ENCODE data around the gene CORO7.
A peak's percentile ranks its signal among the peaks of the same experiment; 100 is the strongest.

Gene CORO7

GRCh38 chr16:4404247-4404966 is 12.0 kb downstream of the CORO7 start:
- H3K9me3 ChIP-seq (ENCODE audit: insufficient read depth, low read length): no peaks in the 10 kb centered on the region
- H3K4me2 ChIP-seq (ENCODE audit: low read length): no peak overlapping the region
- H4K20me1 ChIP-seq (ENCODE audit: insufficient read depth, low read length): peaks cover 19% of the 10 kb centered on the region
- H3K79me2 ChIP-seq (ENCODE audit: low read length): no peaks in the 10 kb centered on the region
- H2AFZ ChIP-seq (ENCODE audit: low read depth, low read length): no peak overlapping the region
- no peak overlapping the region for H3K27ac ChIP-seq (ENCODE audit: low read length)
- peaks cover 10% of the 10 kb centered on the region for H3K36me3 ChIP-seq (replicated peaks; ENCODE audit: low read depth, low read length)
- no peak overlapping the region for H3K4me3 ChIP-seq (ENCODE audit: low read length)
- no peak overlapping the region for H3K9ac ChIP-seq (ENCODE audit: low read length)
- no peaks in the 10 kb centered on the region for H3K27me3 ChIP-seq (ENCODE audit: low read depth, low read length)
- H3K4me1 ChIP-seq (ENCODE audit: low read length): peaks cover 3% of the 10 kb centered on the region
- TF ChIP-seq, protein P1, sequence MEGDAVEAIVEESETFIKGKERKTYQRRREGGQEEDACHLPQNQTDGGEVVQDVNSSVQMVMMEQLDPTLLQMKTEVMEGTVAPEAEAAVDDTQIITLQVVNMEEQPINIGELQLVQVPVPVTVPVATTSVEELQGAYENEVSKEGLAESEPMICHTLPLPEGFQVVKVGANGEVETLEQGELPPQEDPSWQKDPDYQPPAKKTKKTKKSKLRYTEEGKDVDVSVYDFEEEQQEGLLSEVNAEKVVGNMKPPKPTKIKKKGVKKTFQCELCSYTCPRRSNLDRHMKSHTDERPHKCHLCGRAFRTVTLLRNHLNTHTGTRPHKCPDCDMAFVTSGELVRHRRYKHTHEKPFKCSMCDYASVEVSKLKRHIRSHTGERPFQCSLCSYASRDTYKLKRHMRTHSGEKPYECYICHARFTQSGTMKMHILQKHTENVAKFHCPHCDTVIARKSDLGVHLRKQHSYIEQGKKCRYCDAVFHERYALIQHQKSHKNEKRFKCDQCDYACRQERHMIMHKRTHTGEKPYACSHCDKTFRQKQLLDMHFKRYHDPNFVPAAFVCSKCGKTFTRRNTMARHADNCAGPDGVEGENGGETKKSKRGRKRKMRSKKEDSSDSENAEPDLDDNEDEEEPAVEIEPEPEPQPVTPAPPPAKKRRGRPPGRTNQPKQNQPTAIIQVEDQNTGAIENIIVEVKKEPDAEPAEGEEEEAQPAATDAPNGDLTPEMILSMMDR (IDR thresholded peaks at IDR 0.05; ENCODE audit: low read depth, low read length): peak; percentile 93
- no peak for TF ChIP-seq EZH2phosphoT487 (IDR thresholded peaks at IDR 0.05; ENCODE audit: low read depth)

GRCh38 chr16:4403133-4403949 is 13.1 kb downstream of the CORO7 start:
- H3K79me2 ChIP-seq (ENCODE audit: low read length): no peaks in the 10 kb centered on the region
- H3K4me1 ChIP-seq (ENCODE audit: low read length): peaks cover 7% of the 10 kb centered on the region
- no peak overlapping the region for H3K27ac ChIP-seq (ENCODE audit: low read length)
- H3K9ac ChIP-seq (ENCODE audit: low read length): no peak overlapping the region
- no peaks in the 10 kb centered on the region for H3K27me3 ChIP-seq (ENCODE audit: low read depth, low read length)
- H4K20me1 ChIP-seq (ENCODE audit: insufficient read depth, low read length): peaks cover 14% of the 10 kb centered on the region
- H3K4me3 ChIP-seq (ENCODE audit: low read length): no peak overlapping the region
- no peaks in the 10 kb centered on the region for H3K9me3 ChIP-seq (ENCODE audit: insufficient read depth, low read length)
- no peak for TF ChIP-seq EZH2phosphoT487 (IDR thresholded peaks at IDR 0.05; ENCODE audit: low read depth)
- TF ChIP-seq, protein P1 (IDR thresholded peaks at IDR 0.05; ENCODE audit: low read depth, low read length): no peak
- H3K4me2 ChIP-seq (ENCODE audit: low read length): no peak overlapping the region
- H3K36me3 ChIP-seq (replicated peaks; ENCODE audit: low read depth, low read length): peaks cover 14% of the 10 kb centered on the region
- no peak overlapping the region for H2AFZ ChIP-seq (ENCODE audit: low read depth, low read length)

DNA sequence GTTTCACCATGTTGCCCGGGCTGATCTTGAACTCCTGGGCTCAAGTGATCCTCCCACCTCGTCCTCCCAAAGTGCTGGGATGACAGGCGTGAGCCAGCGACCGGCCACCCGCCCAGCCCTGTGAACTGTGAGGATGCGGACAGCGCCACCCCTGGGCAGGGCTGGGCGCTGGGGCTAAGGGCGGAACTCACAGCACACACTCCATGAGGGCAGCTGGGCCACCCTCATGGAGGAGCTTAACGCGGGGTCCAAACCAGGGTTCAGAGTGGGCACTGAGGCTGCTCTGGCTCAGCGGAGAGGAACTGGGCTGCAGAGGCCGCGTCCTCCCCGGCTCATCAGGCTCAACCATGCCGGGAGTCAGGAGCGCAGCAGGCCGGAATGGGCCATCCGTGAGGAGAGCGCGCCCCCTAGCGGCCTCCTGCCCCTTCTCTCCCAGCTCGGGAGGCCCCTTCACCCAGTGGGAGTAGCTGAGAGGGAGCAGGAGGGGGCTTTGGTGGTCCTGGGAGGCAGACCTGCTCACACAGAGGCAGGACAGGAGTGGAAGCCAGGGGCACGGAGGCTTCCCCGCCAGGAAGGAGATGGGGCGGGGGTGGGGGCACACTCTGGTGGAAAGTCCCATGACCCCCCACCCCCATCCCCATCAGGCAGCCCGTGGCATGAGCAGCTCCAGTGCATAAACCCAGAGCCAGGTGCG is 13.8 kb downstream of the CORO7 start:
- Histone ChIP-seq H3K27ac (ENCODE audit: low read length) (no peak overlapping the region), H3K27me3 (ENCODE audit: low read depth, low read length) (no peaks in the 10 kb centered on the region), H3K79me2 (ENCODE audit: low read length) (no peaks in the 10 kb centered on the region), H3K9me3 (ENCODE audit: insufficient read depth, low read length) (no peaks in the 10 kb centered on the region), H3K9ac (ENCODE audit: low read length) (no peak overlapping the region), H2AFZ (ENCODE audit: low read depth, low read length) (no peak overlapping the region), H3K36me3 (replicated peaks; ENCODE audit: low read depth, low read length) (peaks cover 8% of the 10 kb centered on the region), H3K4me2 (ENCODE audit: low read length) (peak overlapping the region; percentile 63), H3K4me3 (ENCODE audit: low read length) (peak overlapping the region; percentile 49; the same call in 1 of the 2 replicates), H3K4me1 (ENCODE audit: low read length) (peaks cover 7% of the 10 kb centered on the region), H4K20me1 (ENCODE audit: insufficient read depth, low read length) (peaks cover 12% of the 10 kb centered on the region; the same call in 1 of the 2 replicates)
- TF ChIP-seq, protein P1 (IDR thresholded peaks at IDR 0.05; ENCODE audit: low read depth, low read length): peak; percentile 81
- TF ChIP-seq EZH2phosphoT487 (IDR thresholded peaks at IDR 0.05; ENCODE audit: low read depth): no peak

DNA sequence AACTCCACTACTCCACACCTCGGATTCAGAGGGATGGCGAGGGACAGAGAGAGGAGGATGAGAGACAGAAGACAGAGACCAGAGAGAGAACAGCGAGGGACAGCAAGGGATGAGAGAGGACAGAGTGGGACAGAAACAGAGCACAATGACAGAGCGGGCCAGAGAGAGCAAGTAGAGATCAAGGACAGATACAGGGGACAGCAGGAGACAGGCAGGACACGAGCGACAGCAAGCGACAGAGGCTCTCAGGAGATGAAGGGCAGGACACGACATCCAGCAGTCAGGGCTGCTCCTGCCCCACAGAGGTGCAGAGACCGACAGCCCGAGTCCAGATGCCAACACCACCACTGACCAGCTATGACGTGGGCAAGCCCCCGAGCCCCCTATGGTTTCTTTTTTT is 14.9 kb downstream of the CORO7 start:
- no peak overlapping the region for H3K4me3 ChIP-seq (ENCODE audit: low read length)
- no peak overlapping the region for H2AFZ ChIP-seq (ENCODE audit: low read depth, low read length)
- no peaks in the 10 kb centered on the region for H3K9me3 ChIP-seq (ENCODE audit: insufficient read depth, low read length)
- peaks cover 3% of the 10 kb centered on the region for H3K36me3 ChIP-seq (replicated peaks; ENCODE audit: low read depth, low read length)
- H3K4me2 ChIP-seq (ENCODE audit: low read length): no peak overlapping the region
- H4K20me1 ChIP-seq (ENCODE audit: insufficient read depth, low read length): peaks cover 11% of the 10 kb centered on the region; the same call in 1 of the 2 replicates
- TF ChIP-seq, protein P1 (IDR thresholded peaks at IDR 0.05; ENCODE audit: low read depth, low read length): no peak
- TF ChIP-seq EZH2phosphoT487 (IDR thresholded peaks at IDR 0.05; ENCODE audit: low read depth): no peak
- no peak overlapping the region for H3K27ac ChIP-seq (ENCODE audit: low read length)
- H3K27me3 ChIP-seq (ENCODE audit: low read depth, low read length): no peaks in the 10 kb centered on the region
- no peak overlapping the region for H3K9ac ChIP-seq (ENCODE audit: low read length)
- H3K79me2 ChIP-seq (ENCODE audit: low read length): no peaks in the 10 kb centered on the region
- peaks cover 7% of the 10 kb centered on the region for H3K4me1 ChIP-seq (ENCODE audit: low read length)

All from OCI-LY3 (cell line).